ENCODE data around the gene ILDR2. TPM values are rescaled to one million over a fixed set of nuclear protein-coding genes. Genes with fewer than 3 reads are reported as not detected.

Gene ILDR2
- total RNA-seq, 2 experiments from 2014 or later, result 0.47 to 0.67 TPM

GRCh38 chr1:166907051-166907450 lies 68.3 kb downstream of the ILDR2 start:
- CTCF ChIA-PET, result interaction anchor here (1.0 kb wide), 1 partner anchor 214 kb away, joined by 4 read pairs; no protein-coding TSS in a partner anchor
- H3K27me3 ChIP-seq (ENCODE audit: control insufficient read depth in 1 of 2, insufficient read depth in 2 of 2, low read length in 2 of 2), result no peaks in the 10 kb centered on the region

GRCh38 chr1:166906647-166907046 lies 68.7 kb downstream of the ILDR2 start:
- intact Hi-C loops (cut with DNase I, micrococcal nuclease), result loop anchor here in 1 of 2 experiments (5.0 kb wide), 1 partner anchor 636 kb away; no protein-coding TSS in a partner anchor
- Mint-ChIP-seq H3K4me1 (ENCODE audit: low read depth) (no peaks in the 10 kb centered on the region), H3K27ac (no peak overlapping the region), H3K36me3 (ENCODE audit: low read depth) (no peaks in the 10 kb centered on the region), H3K4me3 (no peak overlapping the region), H3K9me3 (no peaks in the 10 kb centered on the region), H3K27me3 (no peaks in the 10 kb centered on the region)
- DNase-seq (no peak), ATAC-seq (ENCODE audit: poor library complexity) (no peak)
- Histone ChIP-seq H3K9me3 (ENCODE audit: control insufficient read depth in 1 of 2, insufficient read depth in 1 of 2, low read length in 2 of 2) (no peaks in the 10 kb centered on the region), H3K4me1 (ENCODE audit: insufficient read depth, low read length) (peaks cover 3% of the 10 kb centered on the region), H3K4me3 (ENCODE audit: low read length) (no peak overlapping the region), H3K36me3 (ENCODE audit: insufficient read depth, low read length) (no peaks in the 10 kb centered on the region), H3K27me3 (ENCODE audit: control insufficient read depth in 1 of 2, insufficient read depth in 2 of 2, low read length in 2 of 2) (no peaks in the 10 kb centered on the region), H3K27ac (ENCODE audit: low read depth in 1 of 2, low read length in 2 of 2) (no peak overlapping the region)
- ChIA-PET CTCF (interaction anchor here (1.0 kb wide), 1 partner anchor 214 kb away, joined by 4 read pairs; no protein-coding TSS in a partner anchor), POLR2A (no interaction called here)
- TF ChIP-seq CTCF (IDR thresholded peaks at IDR 0.05), result no peak

More at GRCh38 chr1:166907051-166907450, 68.3 kb downstream of the ILDR2 start:
- no peaks in the 10 kb centered on the region for H3K9me3 Mint-ChIP-seq
- H3K36me3 Mint-ChIP-seq (ENCODE audit: low read depth), result no peaks in the 10 kb centered on the region
- intact Hi-C loops (cut with DNase I, micrococcal nuclease), result loop anchor here in 1 of 2 experiments (5.0 kb wide), 1 partner anchor 635 kb away; no protein-coding TSS in a partner anchor
- no peaks in the 10 kb centered on the region for H3K27me3 Mint-ChIP-seq
- Histone ChIP-seq H3K36me3 (ENCODE audit: insufficient read depth, low read length) (no peaks in the 10 kb centered on the region), H3K9me3 (ENCODE audit: control insufficient read depth in 1 of 2, insufficient read depth in 1 of 2, low read length in 2 of 2) (no peaks in the 10 kb centered on the region), H3K27ac (ENCODE audit: low read depth in 1 of 2, low read length in 2 of 2) (no peak overlapping the region), H3K4me1 (ENCODE audit: insufficient read depth, low read length) (peaks cover 3% of the 10 kb centered on the region), H3K4me3 (ENCODE audit: low read length) (no peak overlapping the region)
- no peak for DNase-seq
- POLR2A ChIA-PET, result no interaction called here
- ATAC-seq (ENCODE audit: poor library complexity), result no peak
- no peaks in the 10 kb centered on the region for H3K4me1 Mint-ChIP-seq (ENCODE audit: low read depth)
- no peak for TF ChIP-seq CTCF (IDR thresholded peaks at IDR 0.05)
- H3K4me3 Mint-ChIP-seq, result no peak overlapping the region
- no peak overlapping the region for H3K27ac Mint-ChIP-seq

- Mint-ChIP-seq H3K4me3 (no peak overlapping the region), H3K9me3 (no peaks in the 10 kb centered on the region), H3K27ac (no peak overlapping the region), H3K4me1 (ENCODE audit: low read depth) (no peaks in the 10 kb centered on the region), H3K27me3 (no peaks in the 10 kb centered on the region), H3K36me3 (ENCODE audit: low read depth) (no peaks in the 10 kb centered on the region)
- no peak for DNase-seq
- ChIA-PET CTCF (interaction anchor here (1.0 kb wide), 1 partner anchor 215 kb away, joined by 4 read pairs; no protein-coding TSS in a partner anchor), POLR2A (interaction anchor here (0.5 kb wide), 1 partner anchor 223 kb away, joined by 4 read pairs; no protein-coding TSS in a partner anchor)
- no peak for ATAC-seq (ENCODE audit: poor library complexity)
- no peak for TF ChIP-seq CTCF (IDR thresholded peaks at IDR 0.05)
- H3K4me3 ChIP-seq (ENCODE audit: low read length), result no peak overlapping the region
- H3K27ac ChIP-seq (ENCODE audit: low read depth in 1 of 2, low read length in 2 of 2), result no peak overlapping the region
- H3K27me3 ChIP-seq (ENCODE audit: control insufficient read depth in 1 of 2, insufficient read depth in 2 of 2, low read length in 2 of 2), result no peaks in the 10 kb centered on the region
- H3K9me3 ChIP-seq (ENCODE audit: control insufficient read depth in 1 of 2, insufficient read depth in 1 of 2, low read length in 2 of 2), result no peaks in the 10 kb centered on the region
- peaks cover 2% of the 10 kb centered on the region for H3K4me1 ChIP-seq (ENCODE audit: insufficient read depth, low read length)
- intact Hi-C loops (cut with DNase I, micrococcal nuclease), result loop anchor here in 1 of 2 experiments (5.0 kb wide), 1 partner anchor 636 kb away; no protein-coding TSS in a partner anchor
- no peaks in the 10 kb centered on the region for H3K36me3 ChIP-seq (ENCODE audit: insufficient read depth, low read length)
Measured at GRCh38 chr1:166905900-166906299, 69.4 kb downstream of the ILDR2 start.

All from CD4-positive, alpha-beta T cell (primary cell).